ENCODE measurements around the gene CFDP1.

The CFDP1 gene

GRCh38 chr16:75319513-75320411 lies 113.5 kb downstream of the CFDP1 start:
- Histone ChIP-seq H3K27ac (no peak overlapping the region), H3K4me3 (no peak overlapping the region)
- intact Hi-C loops (cut with DNase I; ENCODE audit: low total_unique reads): loop anchor here (10.0 kb wide), 1 partner anchor 55 kb away; no protein-coding TSS in a partner anchor

GRCh38 chr16:75318737-75319136 lies 114.6 kb downstream of the CFDP1 start:
- DNase-seq: no peak
- Histone ChIP-seq H3K27ac (no peak overlapping the region), H3K9me3 (no peaks in the 10 kb centered on the region), H3K27me3 (no peaks in the 10 kb centered on the region), H3K4me1 (peaks cover 0 to 14% (median 5%) of the 10 kb centered on the region in 4 donors), H3K4me3 (no peak overlapping the region), H3K36me3 (peaks cover 0 to 6% (median 0%) of the 10 kb centered on the region in 3 donors)
- intact Hi-C loops (cut with DNase I; ENCODE audit: low total_unique reads): loop anchor here (10.0 kb wide), 1 partner anchor 56 kb away; no protein-coding TSS in a partner anchor
- TF ChIP-seq CTCF (IDR thresholded peaks at IDR 0.05): no peak

More at GRCh38 chr16:75319513-75320411, 113.5 kb downstream of the CFDP1 start:
- no peak for DNase-seq
- TF ChIP-seq CTCF (IDR thresholded peaks at IDR 0.05): no peak
- Histone ChIP-seq H3K36me3 (no peaks in the 10 kb centered on the region), H3K4me1 (peaks cover 0 to 16% (median 5%) of the 10 kb centered on the region in 4 donors), H3K27me3 (no peaks in the 10 kb centered on the region), H3K9me3 (no peaks in the 10 kb centered on the region)

- no peak for TF ChIP-seq CTCF (IDR thresholded peaks at IDR 0.05)
- Histone ChIP-seq H3K27ac (no peak overlapping the region), H3K27me3 (no peaks in the 10 kb centered on the region), H3K4me1 (peaks cover 0 to 14% (median 5%) of the 10 kb centered on the region in 4 donors), H3K4me3 (no peak overlapping the region), H3K9me3 (no peaks in the 10 kb centered on the region), H3K36me3 (peaks cover 0 to 11% (median 6%) of the 10 kb centered on the region in 3 donors)
- intact Hi-C loops (cut with DNase I; ENCODE audit: low total_unique reads): loop anchor here (10.0 kb wide), 1 partner anchor 57 kb away; no protein-coding TSS in a partner anchor
- DNase-seq: no peak
Observed at GRCh38 chr16:75317532-75317931, 115.8 kb downstream of the CFDP1 start.

- no peak overlapping the region for H3K4me3 ChIP-seq
- H3K27ac ChIP-seq: no peak overlapping the region
- DNase-seq: no peak
- H3K27me3 ChIP-seq: no peaks in the 10 kb centered on the region
- intact Hi-C loops (cut with DNase I; ENCODE audit: low total_unique reads): loop anchor here (10.0 kb wide), 1 partner anchor 58 kb away; no protein-coding TSS in a partner anchor
- H3K4me1 ChIP-seq: peaks cover 0 to 15% (median 5%) of the 10 kb centered on the region in 4 donors
- TF ChIP-seq CTCF (IDR thresholded peaks at IDR 0.05): no peak
- no peaks in the 10 kb centered on the region for H3K9me3 ChIP-seq
- H3K36me3 ChIP-seq: peaks cover 0 to 11% (median 6%) of the 10 kb centered on the region in 3 donors
Observed at GRCh38 chr16:75317101-75317522, 116.2 kb downstream of the CFDP1 start.

GRCh38 chr16:75315539-75316306 lies 117.6 kb downstream of the CFDP1 start:
- Histone ChIP-seq H3K9me3 (no peaks in the 10 kb centered on the region), H3K36me3 (peaks cover 0 to 11% (median 6%) of the 10 kb centered on the region in 3 donors), H3K4me3 (no peak overlapping the region), H3K27ac (no peak overlapping the region), H3K4me1 (peaks cover 0 to 27% (median 9%) of the 10 kb centered on the region in 4 donors), H3K27me3 (no peaks in the 10 kb centered on the region)
- no peak for TF ChIP-seq CTCF (IDR thresholded peaks at IDR 0.05)
- intact Hi-C loops (cut with DNase I; ENCODE audit: low total_unique reads): loop anchor here (10.0 kb wide), 1 partner anchor 59 kb away; no protein-coding TSS in a partner anchor
- DNase-seq: no peak

All from tibial artery (tissue), 4 donors.